ENCODE measurements around the gene STXBP6.

- TF ChIP-seq CTCF (IDR thresholded peaks at IDR 0.05) (no peak), POLR2A (IDR thresholded peaks at IDR 0.05) (no peak)
Observed at GRCh38 chr14:24924544-24924943, 125.4 kb downstream of the STXBP6 start.

All from body of pancreas (tissue), 4 donors.